Glomerular endothelial cell (primary cell): ENCODE measurements around the gene CCDC183. TPM values are rescaled to one million over a fixed set of nuclear protein-coding genes. Genes with fewer than 3 reads are reported as not detected.
"Not testable (repeated sequence)": the region's sequence is repeated elsewhere in the genome, so short reads cannot be mapped to it uniquely, and the experiment has no call there.

Experiments used
- DNase-seq: peaks from one replicate; pipeline ENCODE4 v3.0.0-alpha.2; 2011; ENCODE audit warnings: low read depth, low spot score; ENCODE audit errors: extremely low read depth
- total RNA-seq: library from RNA; depleted of rRNA; stranded (reverse); fragments of >200 nt; gene quantifications from 2 replicates; pipeline ENCODE4 v1.2.3, GENCODE V29; 2015

The CCDC183 gene
- total RNA-seq, 1 donor from 2014 or later: 0.41 TPM

GRCh38 chr9:136760424-136760823 is 35.7 kb upstream of the CCDC183 start:
- no peak for DNase-seq

- not testable (repeated sequence) for DNase-seq
These were observed 35.1 kb upstream of the CCDC183 start for GRCh38 chr9:136760834-136761544.

- no peak for DNase-seq
These were observed 34.6 kb upstream of the CCDC183 start for GRCh38 chr9:136761545-136761981.

DNA sequence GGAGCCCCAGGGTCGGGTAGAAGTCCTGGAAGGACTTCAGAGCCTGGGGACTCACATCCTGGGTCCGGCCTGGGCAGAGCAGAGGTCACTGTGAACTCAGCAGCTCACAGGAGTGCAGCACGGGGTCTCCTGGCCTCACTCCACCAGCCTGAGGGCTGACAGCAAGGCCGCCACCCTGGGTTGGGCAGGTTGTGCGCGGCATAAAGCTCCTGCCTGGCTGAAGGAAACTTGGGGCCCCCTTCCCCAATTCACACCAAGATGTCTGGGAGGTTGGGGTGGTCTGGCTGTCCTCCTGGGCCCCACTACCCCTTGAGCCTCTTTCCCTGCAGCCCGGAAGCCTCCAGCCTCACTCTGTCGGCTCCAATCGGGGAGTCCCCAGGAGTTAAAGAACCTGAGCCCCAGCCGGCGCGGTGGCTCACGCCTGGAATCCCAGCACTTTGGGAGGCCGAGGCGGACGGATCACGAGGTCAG is 33.9 kb upstream of the CCDC183 start:
- no peak for DNase-seq

DNA sequence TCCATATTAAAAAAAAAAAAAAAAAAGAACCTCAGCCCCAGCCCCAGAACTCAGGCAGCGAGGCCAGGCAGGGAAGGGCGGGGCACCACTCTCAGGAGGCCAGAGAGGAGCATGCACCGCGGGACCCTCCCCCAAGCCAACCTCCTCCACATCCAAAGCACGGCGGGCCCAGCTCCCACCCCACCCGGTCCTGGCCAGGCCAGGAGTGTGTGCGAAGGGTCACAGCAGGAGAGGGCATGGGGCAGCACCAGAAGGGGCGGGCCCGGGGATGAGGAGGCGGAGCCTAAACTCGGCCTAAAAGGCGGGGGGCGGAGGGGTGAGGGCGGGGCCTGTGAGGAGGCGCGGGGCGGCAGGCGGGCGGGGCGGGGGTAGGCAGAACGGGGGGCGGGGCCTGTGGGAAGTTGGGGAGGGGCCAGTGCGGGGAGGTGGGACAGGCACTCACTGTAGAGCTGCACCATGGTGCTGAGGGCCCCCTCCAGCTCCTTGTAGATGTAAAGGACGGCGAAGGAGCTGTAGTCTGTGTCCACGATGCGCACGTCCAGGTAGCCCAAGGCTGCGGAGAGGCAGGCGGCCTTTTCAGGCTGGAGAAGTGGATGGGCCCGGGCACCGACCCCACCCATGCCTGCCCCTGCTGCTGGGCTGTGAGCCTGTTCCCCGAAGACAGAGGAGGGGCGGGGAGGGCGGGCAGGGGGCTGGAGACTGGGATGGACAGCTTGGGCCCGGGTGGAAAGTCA is 33.1 kb upstream of the CCDC183 start:
- DNase-seq: no peak

DNA sequence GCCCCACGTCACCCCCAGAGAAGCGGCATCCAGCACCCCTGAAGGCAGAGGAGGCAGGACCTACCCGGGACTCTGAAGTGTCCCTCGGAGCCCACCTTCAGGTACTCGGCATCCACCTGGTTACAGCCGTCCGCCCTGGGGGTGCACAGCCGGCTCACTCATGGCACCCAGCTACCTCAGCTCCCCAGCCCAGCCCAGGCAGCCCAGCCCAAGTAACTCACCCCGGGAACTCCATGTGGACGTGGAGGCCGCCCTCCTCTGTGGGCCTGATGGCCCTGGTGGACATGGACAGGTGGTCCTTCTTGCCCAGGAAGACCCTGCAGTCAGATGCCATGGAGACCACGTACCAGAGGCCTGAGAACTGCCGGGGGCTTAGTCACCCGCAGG is 32.5 kb upstream of the CCDC183 start:
- DNase-seq: no peak

DNA sequence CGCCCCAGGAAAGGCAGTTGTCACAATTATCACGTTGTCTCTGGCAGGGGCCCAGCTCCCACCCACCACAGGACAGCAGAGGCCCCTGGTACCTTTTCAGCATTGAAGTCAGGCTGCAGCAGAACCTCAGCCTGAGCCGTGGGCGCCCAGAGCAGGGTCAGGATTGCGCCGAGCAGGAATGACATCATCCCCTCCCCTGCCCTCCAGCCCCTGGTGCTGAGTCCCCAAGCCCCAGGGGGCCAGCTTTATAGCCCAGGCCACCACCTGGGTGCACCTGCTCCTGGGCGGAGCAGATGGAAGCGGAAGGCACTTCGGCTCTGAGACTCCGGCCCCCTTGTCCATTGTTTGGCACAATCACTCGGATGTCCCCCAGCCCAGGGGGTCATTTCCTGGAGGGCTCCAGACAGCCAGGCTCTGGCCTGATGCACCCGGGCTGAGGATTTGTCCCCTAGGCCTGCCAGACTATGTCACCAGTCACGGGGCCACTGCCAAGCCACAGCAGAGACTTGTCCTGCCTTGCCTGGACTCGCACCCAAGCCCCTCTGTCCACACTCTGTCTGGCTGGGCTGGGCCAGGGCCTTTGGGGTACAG is 31.7 kb upstream of the CCDC183 start, which contains the start of gene LCN15:
Gene LCN15 (minus strand): TSS at position 218 of the 591 bp plus-strand sequence. CDS start 30 bp downstream, at position 188.
- no peak for DNase-seq

DNA sequence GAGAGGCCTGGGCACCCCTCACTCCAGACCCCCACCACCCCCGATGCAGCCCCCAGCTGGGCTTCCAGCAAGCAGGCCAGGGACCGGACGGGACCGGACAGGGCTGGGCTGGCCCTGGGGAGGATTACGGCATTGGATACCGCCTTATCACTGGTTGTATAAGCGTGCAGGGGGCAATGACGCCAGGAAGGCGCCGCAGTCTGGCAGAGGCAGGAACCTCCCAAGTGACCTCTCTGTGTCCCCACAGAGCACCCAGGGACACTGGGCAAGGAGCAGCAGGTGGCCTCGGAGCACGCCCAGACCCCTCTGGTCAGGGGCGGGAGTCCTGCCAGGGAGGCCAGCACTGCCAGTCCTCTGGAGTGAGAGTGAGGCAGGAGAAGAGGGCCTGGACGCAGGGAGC is 31.1 kb upstream of the CCDC183 start:
- no peak for DNase-seq

DNA sequence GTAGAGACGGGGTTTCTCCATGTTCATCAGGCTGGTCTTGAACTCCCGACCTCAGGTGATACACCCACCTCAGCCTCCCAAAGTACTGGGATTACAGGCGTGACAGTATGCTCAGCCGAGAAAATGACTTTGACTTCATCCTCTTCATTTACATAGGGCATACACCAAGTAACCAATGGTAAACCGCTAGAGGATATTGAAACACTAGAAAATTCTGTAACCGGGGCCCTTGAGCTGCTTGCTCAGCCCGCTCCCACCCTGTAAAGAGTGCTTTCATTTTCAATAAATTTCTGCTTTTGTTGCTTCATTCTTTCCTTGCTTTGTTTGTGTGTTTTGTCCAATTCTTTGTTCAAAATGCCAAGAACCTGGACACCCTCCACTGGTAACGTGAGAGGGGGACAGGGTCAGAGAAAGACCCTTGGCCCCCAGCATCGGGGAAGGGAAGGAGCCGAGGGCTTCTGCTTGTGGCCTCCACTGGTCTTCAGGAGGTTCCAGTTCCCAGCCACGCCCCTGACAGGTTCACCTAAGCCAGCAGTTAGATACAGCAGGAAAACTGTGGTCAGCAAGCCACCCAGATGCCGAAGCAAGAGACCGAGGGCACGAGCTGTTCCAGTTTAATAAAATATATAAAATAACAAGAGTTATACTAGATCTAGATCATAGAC is 30.3 kb upstream of the CCDC183 start:
- not testable (repeated sequence) for DNase-seq

GRCh38 chr9:136766410-136767120 is 29.6 kb upstream of the CCDC183 start:
- DNase-seq: not testable (repeated sequence)

DNA sequence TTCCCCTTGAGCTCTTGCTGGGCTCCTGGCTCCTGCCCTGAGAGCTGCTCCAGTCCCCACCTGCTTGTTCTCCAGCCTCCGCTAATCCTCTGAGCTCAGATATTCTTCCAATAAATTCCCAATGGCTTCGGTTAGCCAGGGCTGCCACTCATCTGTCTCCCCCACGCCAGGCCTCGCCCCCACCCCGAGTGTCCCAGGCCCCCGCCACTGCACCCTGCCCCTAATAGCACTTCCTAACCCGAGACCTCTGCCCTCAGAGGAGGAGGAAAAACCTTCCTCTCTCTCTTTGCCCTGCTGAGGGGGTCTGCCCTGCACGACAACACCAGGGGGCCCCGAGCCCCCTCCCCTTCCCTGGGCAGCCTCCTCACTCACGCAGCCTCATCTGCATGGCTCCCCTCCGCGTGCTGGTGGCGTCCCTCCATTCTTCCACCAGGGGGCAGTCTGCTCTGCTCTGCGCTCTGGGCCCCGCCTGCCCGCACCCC is 26.4 kb upstream of the CCDC183 start:
- no peak for DNase-seq

GRCh38 chr9:136771907-136772415 is 24.2 kb upstream of the CCDC183 start:
- DNase-seq: no peak

GRCh38 chr9:136773386-136774044 is 22.6 kb upstream of the CCDC183 start:
- DNase-seq: no peak

DNA sequence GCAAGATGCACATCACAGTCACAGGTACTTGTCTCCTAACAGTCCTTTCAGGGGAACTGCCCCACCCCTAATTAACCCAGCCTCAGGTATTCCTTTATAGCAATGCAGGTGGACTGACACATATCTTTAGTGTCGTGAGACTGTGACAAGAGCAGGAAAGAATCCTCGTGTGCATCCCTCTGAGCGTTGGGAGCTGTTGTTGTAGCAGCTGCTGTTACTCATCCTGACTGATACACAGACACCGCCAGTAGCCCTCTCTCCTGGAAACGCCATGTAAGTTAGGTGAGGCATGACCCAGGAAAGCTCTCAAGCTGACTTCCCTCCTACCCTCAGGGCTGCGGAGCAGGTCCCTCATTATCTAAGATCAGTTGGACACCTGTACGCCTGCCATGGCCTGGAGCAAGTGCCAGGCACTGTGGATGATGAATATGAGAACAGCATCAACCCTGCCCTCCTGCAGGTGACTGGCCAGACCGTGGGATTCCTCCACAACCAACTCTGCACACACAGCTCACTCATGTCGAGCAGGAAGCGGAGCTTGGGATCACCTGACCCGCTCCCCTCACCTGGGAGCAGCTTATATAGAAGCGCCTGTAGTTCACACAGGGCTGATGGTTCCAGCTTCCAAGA is 21.6 kb upstream of the CCDC183 start:
- no peak for DNase-seq

DNA sequence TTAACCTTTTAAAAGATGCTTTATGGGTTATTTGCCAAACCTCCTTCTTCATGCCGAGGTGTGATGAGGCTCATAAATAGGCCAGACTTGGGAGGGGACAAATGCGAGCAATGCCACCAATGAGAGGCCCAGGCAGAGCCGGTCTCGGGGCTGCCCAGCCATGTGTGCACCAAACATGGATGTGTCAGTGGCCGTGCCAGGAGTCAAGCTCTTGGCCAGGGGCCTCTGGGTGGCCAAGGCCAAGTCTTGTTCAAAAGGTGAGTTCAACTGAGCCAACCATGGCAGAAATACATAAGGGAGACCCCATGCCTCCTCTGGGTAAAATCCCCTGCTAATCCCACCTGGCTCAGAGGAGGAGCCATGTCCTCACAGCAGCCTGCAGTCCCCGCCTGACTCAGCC is 20.9 kb upstream of the CCDC183 start:
- DNase-seq: no peak

DNA sequence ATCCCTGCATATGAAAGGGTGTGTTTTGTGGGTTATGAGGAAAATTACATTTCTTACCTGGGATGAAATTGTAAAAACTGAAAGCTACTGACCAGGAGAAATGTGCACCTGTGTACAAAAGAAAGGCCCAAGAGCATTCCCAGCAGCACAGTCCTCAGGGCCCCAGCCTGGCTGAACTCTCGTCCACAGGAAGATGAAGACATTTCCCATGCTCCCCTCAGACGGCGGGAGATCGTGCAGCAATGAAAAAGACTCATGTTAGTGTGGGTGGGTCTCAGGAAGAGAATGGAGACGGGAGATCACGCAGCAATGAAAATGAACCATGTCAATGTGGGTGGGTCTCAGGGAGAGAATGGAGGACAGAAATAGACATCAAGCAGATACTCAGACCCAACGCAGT is 19.2 kb upstream of the CCDC183 start:
- no peak for DNase-seq

DNA sequence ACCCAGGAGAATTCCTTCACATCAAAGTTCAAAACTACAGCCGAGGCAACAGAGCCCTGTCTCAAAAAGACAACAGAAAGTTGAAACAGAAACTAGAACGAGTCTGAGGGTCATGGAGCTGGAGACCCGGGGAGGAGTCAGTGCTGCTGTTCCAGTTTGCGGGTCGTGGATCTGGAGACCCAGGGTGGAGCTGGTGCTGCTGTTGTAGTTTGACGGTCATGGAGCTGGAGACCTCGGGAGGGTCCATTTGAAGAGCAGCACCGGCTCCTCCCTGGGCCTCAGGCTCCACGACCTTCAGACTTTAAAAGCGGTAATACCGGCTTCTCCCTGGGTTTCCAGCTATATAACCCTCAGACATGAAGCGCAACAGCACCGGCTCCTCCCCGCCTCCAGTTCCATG is 18.8 kb upstream of the CCDC183 start:
- DNase-seq: no peak

- DNase-seq: no peak
These were observed 16.3 kb upstream of the CCDC183 start for GRCh38 chr9:136779808-136780207.

GRCh38 chr9:136782452-136782851 is 13.7 kb upstream of the CCDC183 start:
- no peak for DNase-seq
